Breast epithelium (tissue), 4 donors: Measurements from ENCODE around the gene LRRTM4. TPM values are rescaled to one million over a fixed set of nuclear protein-coding genes. Genes with fewer than 3 reads are reported as not detected.

Experiments
- DNase-seq, 2 donors: peaks; one replicate each; pipeline ENCODE4 v3.0.0-alpha.2; 2019; ENCODE audit warnings: low spot score in 2 of 2
- H3K27ac ChIP-seq, 2 donors: fragments of 200-600 bp; sonication (generic) in 1 of 2; one replicate each; pipeline ENCODE4 v1.5.1; 2016 to 2019; ENCODE audit warnings: mild to moderate bottlenecking in 1 of 2
- H3K27me3 ChIP-seq, 2 donors: fragments of 200-600 bp; sonication (generic) in 1 of 2; one replicate each; pipeline versions ENCODE4 v1.5.1 to v1.6.0; 2017 to 2019; ENCODE audit warnings: control low read depth in 1 of 2, mild to moderate bottlenecking in 1 of 2
- H3K36me3 ChIP-seq: fragments of 200-600 bp; one replicate; pipeline ENCODE4 v1.5.1; 2019
- H3K4me1 ChIP-seq, 2 donors: fragments of 200-600 bp; sonication (generic); one replicate each; pipeline ENCODE4 v1.5.1; 2016 to 2019; ENCODE audit warnings: control low read depth in 1 of 2
- H3K4me3 ChIP-seq, 3 donors: fragments of 200-600 bp; sonication (generic); 1 replicate in 2 of 3; 2 replicates in 1 of 3; pipeline ENCODE4 v1.5.1; 2016 to 2019; ENCODE audit warnings: mild to moderate bottlenecking in 3 of 3, moderate library complexity in 2 of 3
- H3K9me3 ChIP-seq, 2 donors: fragments of 200-600 bp; sonication (generic) in 1 of 2; one replicate each; pipeline ENCODE4 v1.5.1; 2016 to 2019; ENCODE audit warnings: control low read depth in 1 of 2
- POLR2A ChIP-seq: fragments of 450-650 bp; IDR thresholded peaks from one replicate; pipeline ENCODE4 v1.6.1; 2016; ENCODE audit warnings: antibody characterized with exemption, mild to moderate bottlenecking, moderate library complexity
- POLR2AphosphoS5 ChIP-seq, 3 donors: sonication (generic); formaldehyde crosslinking; IDR thresholded peaks; one replicate each; pipeline ENCODE4 v1.6.1; 2017; ENCODE audit warnings: antibody characterized with exemption in 3 of 3
- intact Hi-C: fragments of 100-400 bp; cut with DNase I; formaldehyde crosslinking; loops from one replicate; pipeline ENCODE4 v1.15.1; 2023; ENCODE audit warnings: low total_unique reads
- total RNA-seq, 3 donors: library from RNA; depleted of rRNA; stranded (reverse); fragments of >200 nt; gene quantifications; one replicate each; pipeline ENCODE4 v1.1.0, GENCODE V29; 2016
- TF ChIP-seq, protein P1 (sequence below), 3 donors: fragments of 450-650 bp; IDR thresholded peaks; one replicate each; pipeline ENCODE4 v1.5.1; 2016 to 2017; ENCODE audit warnings: antibody characterized with exemption in 3 of 3, mild to moderate bottlenecking in 3 of 3, moderate library complexity in 3 of 3

Gene LRRTM4
- total RNA-seq, 3 donors from 2014 or later = 0.16 to 1.6 TPM; not detected in 1

DNA sequence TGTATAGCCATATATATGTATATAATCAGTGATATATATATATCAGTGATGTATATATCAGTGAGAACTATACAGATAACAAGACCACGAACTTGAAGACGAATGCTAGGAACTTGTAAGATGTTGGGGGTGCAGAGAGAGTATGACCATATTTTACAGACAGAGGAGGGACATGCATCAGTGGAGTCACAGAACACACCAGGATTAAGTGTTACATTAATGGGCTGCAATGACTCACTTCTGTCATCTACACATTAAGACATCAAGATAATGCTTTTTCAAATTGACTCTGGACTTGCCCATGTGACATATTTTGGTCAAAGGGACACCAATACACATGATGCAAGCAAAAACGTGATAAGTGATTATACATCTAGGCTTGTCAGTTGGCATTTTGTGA lies 501.0 kb downstream of the LRRTM4 start:
- no peak overlapping the region for H3K4me3 ChIP-seq
- no peaks in the 10 kb centered on the region for H3K36me3 ChIP-seq
- H3K27me3 ChIP-seq = no peaks in the 10 kb centered on the region
- intact Hi-C loops = no loop called here
- TF ChIP-seq, protein P1, sequence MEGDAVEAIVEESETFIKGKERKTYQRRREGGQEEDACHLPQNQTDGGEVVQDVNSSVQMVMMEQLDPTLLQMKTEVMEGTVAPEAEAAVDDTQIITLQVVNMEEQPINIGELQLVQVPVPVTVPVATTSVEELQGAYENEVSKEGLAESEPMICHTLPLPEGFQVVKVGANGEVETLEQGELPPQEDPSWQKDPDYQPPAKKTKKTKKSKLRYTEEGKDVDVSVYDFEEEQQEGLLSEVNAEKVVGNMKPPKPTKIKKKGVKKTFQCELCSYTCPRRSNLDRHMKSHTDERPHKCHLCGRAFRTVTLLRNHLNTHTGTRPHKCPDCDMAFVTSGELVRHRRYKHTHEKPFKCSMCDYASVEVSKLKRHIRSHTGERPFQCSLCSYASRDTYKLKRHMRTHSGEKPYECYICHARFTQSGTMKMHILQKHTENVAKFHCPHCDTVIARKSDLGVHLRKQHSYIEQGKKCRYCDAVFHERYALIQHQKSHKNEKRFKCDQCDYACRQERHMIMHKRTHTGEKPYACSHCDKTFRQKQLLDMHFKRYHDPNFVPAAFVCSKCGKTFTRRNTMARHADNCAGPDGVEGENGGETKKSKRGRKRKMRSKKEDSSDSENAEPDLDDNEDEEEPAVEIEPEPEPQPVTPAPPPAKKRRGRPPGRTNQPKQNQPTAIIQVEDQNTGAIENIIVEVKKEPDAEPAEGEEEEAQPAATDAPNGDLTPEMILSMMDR (IDR thresholded peaks at IDR 0.05) = no peak
- no peak for TF ChIP-seq POLR2AphosphoS5 (IDR thresholded peaks at IDR 0.05)
- TF ChIP-seq POLR2A = no peak
- H3K9me3 ChIP-seq = no peaks in the 10 kb centered on the region
- no peaks in the 10 kb centered on the region for H3K4me1 ChIP-seq
- DNase-seq = no peak
- no peak overlapping the region for H3K27ac ChIP-seq

DNA sequence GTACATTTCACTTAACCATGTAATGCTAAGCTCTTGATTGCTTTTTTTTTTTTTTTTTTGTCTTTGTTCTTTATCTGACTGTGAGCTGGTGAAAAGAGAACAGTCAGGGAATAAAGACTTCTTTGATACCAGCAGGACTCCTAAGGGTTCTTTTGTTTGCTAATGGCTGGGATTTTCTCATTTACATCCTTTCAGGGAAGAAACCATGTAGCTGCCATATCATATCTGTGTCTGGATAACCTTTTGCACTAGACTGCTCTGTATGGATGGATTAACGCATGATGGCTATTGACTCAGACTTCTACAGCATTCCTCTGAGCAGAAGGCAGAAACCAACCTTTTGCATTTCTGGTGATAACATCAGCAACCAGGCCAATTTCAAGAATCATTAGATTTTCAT lies 504.0 kb downstream of the LRRTM4 start:
- no peak overlapping the region for H3K4me3 ChIP-seq
- no peaks in the 10 kb centered on the region for H3K9me3 ChIP-seq
- TF ChIP-seq, protein P1 (IDR thresholded peaks at IDR 0.05) = no peak
- no peak for TF ChIP-seq POLR2A
- no peak for TF ChIP-seq POLR2AphosphoS5 (IDR thresholded peaks at IDR 0.05)
- H3K36me3 ChIP-seq = no peaks in the 10 kb centered on the region
- intact Hi-C loops = no loop called here
- DNase-seq = no peak
- H3K27ac ChIP-seq = no peak overlapping the region
- H3K4me1 ChIP-seq = no peaks in the 10 kb centered on the region
- H3K27me3 ChIP-seq = no peaks in the 10 kb centered on the region

DNA sequence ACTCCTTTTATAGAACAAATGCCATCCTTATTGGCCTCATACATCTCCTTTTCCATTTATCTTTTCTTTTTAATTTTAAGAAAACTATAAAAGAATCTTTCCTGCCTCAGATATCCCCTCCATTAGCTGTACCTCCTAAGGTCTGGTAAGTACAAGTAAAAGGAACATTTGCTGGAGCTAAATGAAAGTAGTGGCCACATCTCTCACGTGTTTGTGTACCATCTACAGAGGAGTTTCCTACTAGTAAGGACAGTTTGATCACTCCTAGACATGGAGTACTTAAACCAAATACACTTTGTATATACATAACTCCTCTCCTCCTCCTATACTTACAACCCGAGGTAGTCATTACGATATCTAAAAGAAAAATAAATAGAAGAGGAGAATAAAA lies 504.8 kb downstream of the LRRTM4 start:
- no peak for DNase-seq

DNA sequence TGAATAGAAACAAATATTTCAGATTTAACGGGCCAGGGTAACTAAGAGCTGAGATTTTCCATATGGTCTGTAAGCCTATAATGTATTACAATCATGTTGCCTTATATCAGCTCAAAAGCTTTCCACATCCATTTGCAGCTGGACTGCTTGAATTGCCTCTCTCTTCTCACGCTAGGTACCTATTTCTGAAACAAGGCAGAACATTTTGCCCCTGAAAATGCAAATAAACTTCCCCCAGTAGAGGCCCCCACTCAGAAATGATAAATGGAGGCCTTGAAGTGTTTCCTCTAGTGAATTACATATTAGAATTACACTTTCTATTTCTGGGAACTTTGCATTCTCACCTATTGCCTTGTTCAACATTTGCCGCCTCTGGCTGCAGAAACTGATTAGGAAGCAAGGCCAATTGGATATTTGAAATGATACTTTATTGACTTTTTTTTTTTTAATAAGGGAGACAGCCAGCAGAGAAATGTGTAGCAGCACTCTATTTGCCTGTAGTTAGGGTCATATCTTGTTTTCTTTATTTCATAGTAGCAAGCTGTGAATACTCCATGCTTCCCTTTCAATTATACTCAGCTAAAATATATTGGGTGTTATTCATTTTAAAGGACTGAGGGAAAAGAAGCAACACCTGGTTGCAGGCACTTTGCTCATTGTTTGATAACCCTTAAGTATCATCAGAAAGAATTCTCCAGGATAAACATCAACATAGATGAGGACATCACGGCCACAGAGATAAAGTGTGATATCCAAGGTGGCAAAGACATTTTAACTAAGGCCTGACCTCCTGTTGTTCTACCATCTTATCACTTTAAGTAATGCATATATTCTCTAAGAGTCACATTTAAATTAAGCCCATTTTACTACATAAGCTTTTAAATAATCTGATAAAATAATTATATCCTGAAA lies 505.5 kb downstream of the LRRTM4 start:
- H3K36me3 ChIP-seq = no peaks in the 10 kb centered on the region
- H3K9me3 ChIP-seq = no peaks in the 10 kb centered on the region
- DNase-seq = no peak
- TF ChIP-seq, protein P1 (IDR thresholded peaks at IDR 0.05) = no peak
- TF ChIP-seq POLR2A (no peak), POLR2AphosphoS5 (IDR thresholded peaks at IDR 0.05) (no peak)
- no peaks in the 10 kb centered on the region for H3K4me1 ChIP-seq
- H3K27me3 ChIP-seq = no peaks in the 10 kb centered on the region
- no peak overlapping the region for H3K27ac ChIP-seq
- intact Hi-C loops = no loop called here
- no peak overlapping the region for H3K4me3 ChIP-seq

More for the DNA sequence above, 504.8 kb downstream of the LRRTM4 start:
- Histone ChIP-seq H3K4me1 (no peaks in the 10 kb centered on the region), H3K36me3 (no peaks in the 10 kb centered on the region), H3K27ac (no peak overlapping the region), H3K9me3 (no peaks in the 10 kb centered on the region), H3K27me3 (no peaks in the 10 kb centered on the region), H3K4me3 (no peak overlapping the region)
- intact Hi-C loops = no loop called here
- TF ChIP-seq, protein P1 (IDR thresholded peaks at IDR 0.05) = no peak

DNA sequence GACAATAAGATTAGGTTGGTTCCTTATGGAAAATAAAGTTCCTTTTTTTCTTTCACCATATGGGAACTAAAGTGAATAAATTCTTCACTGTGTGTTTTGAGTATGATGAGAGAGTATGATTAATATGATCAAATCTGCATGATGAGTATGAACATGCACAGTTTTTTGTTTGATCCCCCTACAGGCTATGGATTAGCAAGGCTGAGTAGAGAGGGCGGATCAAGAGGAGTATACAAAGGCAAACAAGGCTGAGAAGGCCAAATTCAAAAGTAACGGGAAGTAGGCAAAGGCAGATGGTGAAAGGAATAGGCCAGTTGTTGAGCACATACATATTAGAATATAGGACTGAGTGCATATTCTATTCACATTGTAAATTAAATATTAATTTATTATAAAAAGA lies 508.2 kb downstream of the LRRTM4 start:
- no peaks in the 10 kb centered on the region for H3K36me3 ChIP-seq
- H3K27me3 ChIP-seq = no peaks in the 10 kb centered on the region
- DNase-seq = no peak
- TF ChIP-seq POLR2AphosphoS5 (IDR thresholded peaks at IDR 0.05) = no peak
- TF ChIP-seq POLR2A = no peak
- TF ChIP-seq, protein P1 (IDR thresholded peaks at IDR 0.05) = no peak
- H3K4me3 ChIP-seq = no peak overlapping the region
- H3K4me1 ChIP-seq = no peaks in the 10 kb centered on the region
- no peaks in the 10 kb centered on the region for H3K9me3 ChIP-seq
- no peak overlapping the region for H3K27ac ChIP-seq
- intact Hi-C loops = no loop called here
